A204.1 (cell line): Measurements from ENCODE around the gene WWOX.
A peak's percentile ranks its signal among the peaks of the same experiment; 100 is the strongest.

Experiments used
- FAIRE-seq: peaks from 2 replicates; lab custom pipeline; 2012; peaks lifted over from hg19 to GRCh38; lab: Jason Lieb, UNC

WWOX gene

GRCh38 chr16:78146807-78147206, 47.4 kb downstream of the WWOX start:
- no peak for FAIRE-seq

- FAIRE-seq = no peak
Observed at GRCh38 chr16:78147911-78148401, 48.5 kb downstream of the WWOX start.

DNA sequence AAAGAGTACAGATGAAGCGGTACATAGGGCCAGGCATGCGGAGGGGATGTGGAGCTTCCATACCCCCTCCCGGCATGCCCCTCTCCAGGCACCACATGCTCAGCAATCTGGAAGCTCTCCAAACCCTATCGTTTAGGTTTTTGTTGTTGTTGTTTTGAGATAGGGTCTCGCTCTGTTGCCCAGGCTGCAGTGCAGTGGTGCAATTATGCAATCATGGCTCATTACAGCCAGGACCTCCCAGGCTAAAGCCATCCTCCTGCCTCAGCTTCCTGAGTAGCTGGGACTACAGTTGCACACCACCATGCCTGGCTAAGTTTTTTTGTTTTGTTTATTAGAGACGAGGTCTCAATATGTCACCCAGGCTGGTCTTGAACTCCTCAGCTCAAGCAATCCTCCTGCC, 50.8 kb downstream of the WWOX start:
- FAIRE-seq = no peak

GRCh38 chr16:78154729-78155461, 55.4 kb downstream of the WWOX start:
- no peak for FAIRE-seq

DNA sequence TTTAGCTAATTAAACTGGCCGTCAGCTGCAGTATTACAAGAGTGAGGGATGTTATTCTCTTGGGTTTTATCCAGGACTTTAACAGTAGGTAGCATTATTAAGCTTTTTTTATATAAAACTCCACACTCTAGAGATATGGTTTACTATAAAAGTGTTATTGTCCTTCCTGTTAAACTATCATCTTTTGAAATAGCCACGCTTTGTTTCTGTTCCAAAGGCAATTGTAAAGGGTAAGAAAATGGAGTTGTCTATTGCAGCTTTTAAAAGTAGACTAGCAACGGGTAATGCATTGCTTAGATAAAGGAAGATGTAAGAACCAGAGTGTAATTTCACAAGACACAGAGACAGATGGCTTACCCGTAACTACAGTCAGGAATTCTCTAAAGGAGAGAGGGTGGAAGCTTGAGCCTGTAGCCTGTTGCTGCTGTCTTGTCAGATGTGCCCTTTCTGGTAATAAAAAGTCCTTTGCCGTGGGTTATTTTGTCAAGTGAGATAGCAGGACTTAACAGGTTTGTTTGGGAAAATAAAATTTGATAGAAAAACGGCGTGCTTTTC, 56.4 kb downstream of the WWOX start:
- FAIRE-seq = no peak

DNA sequence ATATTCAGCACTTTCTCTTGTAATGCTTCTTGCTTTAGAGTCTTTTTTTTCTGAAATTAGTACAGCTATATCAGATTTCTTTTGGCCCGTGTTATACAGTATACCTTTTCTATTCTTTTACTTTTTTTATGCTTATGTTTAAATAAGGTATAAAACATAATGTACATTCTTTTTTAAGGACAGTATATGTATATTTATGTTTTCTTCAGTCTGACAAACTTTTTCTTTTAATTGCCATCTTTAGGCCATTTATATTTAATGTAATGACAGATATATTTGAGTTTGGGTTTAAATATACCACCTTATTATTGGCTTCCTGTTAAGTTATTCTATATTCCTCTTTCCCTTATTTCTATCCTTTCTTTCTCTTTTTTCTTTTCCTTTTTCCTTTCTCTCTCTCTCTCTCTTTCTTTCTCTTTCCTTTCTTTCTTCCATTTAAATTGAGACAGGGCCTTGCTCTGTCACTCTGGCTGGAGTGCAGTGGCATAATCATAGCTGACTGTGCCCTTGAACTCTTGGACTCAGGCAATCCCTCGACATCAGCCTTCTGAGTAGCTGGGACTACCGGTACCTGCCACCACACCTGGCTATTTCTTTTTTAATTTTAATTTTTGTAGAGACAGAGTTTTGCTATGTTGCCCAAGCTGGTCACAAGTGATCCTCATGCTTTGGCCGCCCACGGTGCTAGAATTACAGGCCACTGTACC, 61.7 kb downstream of the WWOX start:
- FAIRE-seq = peak; percentile 9

DNA sequence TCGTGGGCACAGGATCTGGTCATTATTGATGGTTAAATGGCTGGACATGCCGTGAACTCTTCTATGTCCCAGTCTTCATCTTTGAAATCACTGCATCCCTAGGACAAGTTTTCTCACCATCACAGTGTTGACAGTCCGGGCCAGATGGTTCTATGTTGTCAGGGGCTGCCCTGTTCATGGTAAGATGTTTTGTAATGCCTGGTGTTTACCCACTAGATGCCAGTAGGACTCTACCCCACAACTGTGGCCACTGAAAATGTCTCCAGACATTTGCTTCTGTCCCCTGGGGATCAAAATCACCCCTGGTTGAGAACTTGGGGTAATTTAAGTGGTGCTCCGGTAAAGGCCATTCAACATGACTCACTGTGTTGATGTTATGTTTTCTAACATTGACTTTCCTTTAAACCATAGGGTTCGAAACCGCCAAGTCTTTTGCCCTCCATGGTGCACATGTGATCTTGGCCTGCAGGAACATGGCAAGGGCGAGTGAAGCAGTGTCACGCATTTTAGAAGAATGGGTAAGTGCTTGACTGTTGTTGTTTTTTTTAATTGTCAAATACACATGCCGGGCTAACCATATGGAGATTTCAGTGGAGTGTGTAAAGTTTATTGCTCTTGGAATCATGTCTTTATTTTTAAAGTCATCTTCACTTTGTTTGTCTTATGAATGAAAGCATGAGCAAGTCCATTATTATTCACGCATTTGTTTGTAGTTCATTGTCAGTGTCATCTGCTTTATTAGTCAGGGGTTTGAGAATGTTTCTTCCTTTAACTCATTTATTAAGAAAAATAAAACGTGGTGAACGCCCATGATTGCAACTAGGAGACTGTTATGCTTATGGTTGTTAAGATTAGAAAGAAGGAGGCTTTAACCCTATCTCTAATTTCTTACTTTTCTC, 64.6 kb downstream of the WWOX start:
- FAIRE-seq = no peak

GRCh38 chr16:78170494-78170933, 71.1 kb downstream of the WWOX start:
- FAIRE-seq = no peak

DNA sequence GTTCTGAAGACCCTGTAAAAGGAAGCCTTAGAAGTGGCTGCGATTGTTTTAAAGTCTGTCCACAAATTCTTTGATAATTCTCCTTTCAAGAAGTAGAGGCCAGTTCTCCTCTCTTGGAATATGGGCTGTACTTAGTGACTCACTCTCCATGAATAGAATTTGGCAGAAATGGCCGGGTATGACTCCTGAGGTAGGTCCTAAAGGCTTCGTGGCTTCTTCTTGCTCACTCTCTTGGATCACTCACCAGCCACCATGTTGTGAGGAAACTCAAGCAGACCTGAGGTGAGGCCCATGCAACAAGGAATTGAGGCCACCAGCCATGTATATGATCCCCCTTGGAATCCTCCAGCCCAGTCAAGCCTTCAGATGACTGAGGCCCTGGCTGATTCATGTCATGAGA, 75.8 kb downstream of the WWOX start:
- FAIRE-seq = no peak

GRCh38 chr16:78176435-78176834, 77.0 kb downstream of the WWOX start:
- FAIRE-seq = no peak

GRCh38 chr16:78177218-78177617, 77.8 kb downstream of the WWOX start:
- no peak for FAIRE-seq

- no peak for FAIRE-seq
Observed at GRCh38 chr16:78177987-78178386, 78.5 kb downstream of the WWOX start.

GRCh38 chr16:78179666-78180065, 80.2 kb downstream of the WWOX start:
- FAIRE-seq = no peak

- FAIRE-seq = no peak
Observed at GRCh38 chr16:78180349-78180748, 80.9 kb downstream of the WWOX start.

- no peak for FAIRE-seq
Observed at GRCh38 chr16:78183437-78184237, 84.2 kb downstream of the WWOX start.

DNA sequence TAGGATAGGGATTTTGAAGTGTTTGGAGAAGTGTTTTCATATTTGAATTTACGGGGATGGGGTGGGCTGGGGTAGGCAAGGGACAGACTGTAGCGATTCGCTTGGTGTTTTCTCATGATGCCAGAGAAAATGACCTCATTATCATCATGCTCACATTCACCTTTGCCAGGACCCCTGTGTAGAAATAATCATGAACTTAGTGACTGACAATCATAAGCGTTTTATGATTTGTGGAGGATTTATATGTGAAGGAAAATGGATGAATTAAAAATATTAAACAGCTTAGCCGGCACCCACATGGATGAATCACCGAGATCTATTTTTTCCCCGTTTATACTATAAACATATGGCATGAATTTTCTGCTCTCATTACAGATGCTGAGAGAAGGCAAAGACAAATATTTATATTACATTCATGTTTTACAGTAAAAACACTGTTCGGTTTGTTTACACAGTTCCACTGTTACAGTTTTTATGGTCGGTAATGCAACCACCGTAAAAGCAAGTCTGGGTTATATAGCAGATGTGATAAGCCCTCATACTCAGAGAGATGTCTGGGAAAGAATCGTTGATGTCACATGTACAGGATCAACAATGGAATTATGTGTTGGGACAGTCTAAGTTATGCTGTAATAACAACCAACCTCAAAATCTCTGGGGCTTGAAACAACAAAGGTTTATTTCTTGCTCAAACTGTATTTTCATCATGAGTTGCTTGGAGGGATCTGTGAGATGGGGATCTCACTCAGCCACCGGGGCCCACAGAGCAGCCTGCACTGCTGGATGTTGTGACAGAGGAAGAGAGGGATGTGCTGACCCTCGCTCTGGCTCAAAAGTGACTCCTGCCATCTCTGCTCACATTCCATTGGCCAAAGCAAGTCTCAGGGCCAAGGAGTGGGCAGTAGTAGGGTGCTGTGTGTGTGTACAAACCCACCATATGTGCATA, 85.1 kb downstream of the WWOX start:
- FAIRE-seq = no peak

GRCh38 chr16:78189121-78189520, 89.7 kb downstream of the WWOX start:
- no peak for FAIRE-seq

GRCh38 chr16:78192734-78193488, 93.5 kb downstream of the WWOX start:
- FAIRE-seq = no peak

GRCh38 chr16:78194948-78195347, 95.5 kb downstream of the WWOX start:
- no peak for FAIRE-seq

DNA sequence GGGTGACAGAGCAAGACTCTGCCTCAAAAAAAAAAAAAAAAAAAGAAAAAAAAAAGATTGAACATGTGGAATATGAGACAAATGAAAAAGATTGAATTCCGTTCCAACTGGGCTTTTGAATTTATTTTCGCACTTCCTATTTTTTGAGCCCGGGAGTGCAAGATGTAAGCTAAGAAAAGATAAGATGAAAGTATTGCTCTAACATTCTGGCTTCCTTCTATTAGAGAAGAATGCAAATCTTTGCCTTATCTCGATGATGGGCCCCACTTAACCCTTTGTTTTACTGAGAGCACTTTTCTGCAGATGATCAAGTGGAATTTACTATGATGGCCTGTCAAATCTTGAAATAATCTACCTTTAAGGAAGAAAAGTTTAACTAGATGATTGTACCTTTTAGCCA, 96.3 kb downstream of the WWOX start:
- FAIRE-seq = no peak
